ENCODE data around the gene HOXD8.

HOXD8 gene

GRCh38 chr2:176091329-176092258, 37.9 kb upstream of the HOXD8 start:
- DNase-seq, result no peak

GRCh38 chr2:176092270-176093144, 37.0 kb upstream of the HOXD8 start, which contains the start of gene HOXD13:
Gene HOXD13 (plus strand): TSS chr2:176092721. CDS start chr2:176092891, 170 bp downstream.
- DNase-seq, result no peak

GRCh38 chr2:176093145-176093897, 36.2 kb upstream of the HOXD8 start:
- DNase-seq, result no peak

GRCh38 chr2:176093898-176094249, 35.6 kb upstream of the HOXD8 start:
- no peak for DNase-seq

- DNase-seq, result no peak
Observed at GRCh38 chr2:176094349-176094748, 35.2 kb upstream of the HOXD8 start.

GRCh38 chr2:176095421-176095820, 34.1 kb upstream of the HOXD8 start:
- no peak for DNase-seq

GRCh38 chr2:176096243-176096985, 33.1 kb upstream of the HOXD8 start:
- DNase-seq, result no peak

GRCh38 chr2:176096986-176097819, 32.3 kb upstream of the HOXD8 start:
- peak in 4 of 5 experiments; percentile 23 to 58 (median 40) for DNase-seq

- DNase-seq, result no peak
Observed at GRCh38 chr2:176097820-176098365, 31.6 kb upstream of the HOXD8 start.

GRCh38 chr2:176098366-176099158, 30.9 kb upstream of the HOXD8 start:
- no peak for DNase-seq

- DNase-seq, result no peak
Observed at GRCh38 chr2:176099159-176099727, 30.3 kb upstream of the HOXD8 start.

GRCh38 chr2:176099728-176100546, 29.6 kb upstream of the HOXD8 start, which contains the start of gene HOXD12:
Gene HOXD12 (plus strand): TSS chr2:176099795. CDS start chr2:176099802, 7 bp downstream.
- DNase-seq, result no peak

- DNase-seq, result no peak
Observed at GRCh38 chr2:176100547-176101140, 28.9 kb upstream of the HOXD8 start.

- DNase-seq, result no peak
Observed at GRCh38 chr2:176101216-176101830, 28.2 kb upstream of the HOXD8 start.

- no peak for DNase-seq
Observed at GRCh38 chr2:176101842-176102241, 27.7 kb upstream of the HOXD8 start.

GRCh38 chr2:176102309-176102866, 27.1 kb upstream of the HOXD8 start:
- DNase-seq, result no peak

GRCh38 chr2:176103194-176103593, 26.3 kb upstream of the HOXD8 start:
- DNase-seq, result no peak
